Skeletal muscle tissue (tissue), 1 donor: Measurements from ENCODE around the gene GPX3. TPM values are rescaled to one million over a fixed set of nuclear protein-coding genes. Genes with fewer than 3 reads are reported as not detected.

Experiments
- total RNA-seq: library from RNA; depleted of rRNA; stranded (reverse); fragments of >200 nt; gene quantifications from one replicate; pipeline ENCODE4 v1.2.3, GENCODE V29; 2014

The GPX3 gene
- total RNA-seq, 1 donor from 2014 or later = 33.4 TPM

Other genes with a start within 250 kb of the GPX3 start
- gene SMIM3, start 241.8 kb upstream of the GPX3 start, total RNA-seq = 8.4 TPM
- not detected for gene IRGM, start 174.1 kb upstream of the GPX3 start, total RNA-seq
- 5.2 TPM for gene ZNF300, start 115.6 kb upstream of the GPX3 start, total RNA-seq
- 42.8 TPM for gene TNIP1, start 60.4 kb downstream of the GPX3 start, total RNA-seq
- gene ANXA6, start 137.2 kb downstream of the GPX3 start, total RNA-seq = 361 TPM
- gene CCDC69, start 203.5 kb downstream of the GPX3 start, total RNA-seq = 21.9 TPM
- 16.7 TPM for gene GM2A, start 232.6 kb downstream of the GPX3 start, total RNA-seq